IPS DF 4.7 (cell line): Measurements from ENCODE around the gene CCDC167.
"Not testable (repeated sequence)": the region's sequence is repeated elsewhere in the genome, so short reads cannot be mapped to it uniquely, and the experiment has no call there.

Experiments
- DNase-seq: peaks from one replicate; pipeline ENCODE4 v3.0.0-alpha.2; 2013; ENCODE audit warnings: low spot score; ENCODE audit errors: extremely low read depth

The CCDC167 gene

GRCh38 chr6:37511201-37511600 is 11.5 kb upstream of the CCDC167 start:
- no peak for DNase-seq

DNA sequence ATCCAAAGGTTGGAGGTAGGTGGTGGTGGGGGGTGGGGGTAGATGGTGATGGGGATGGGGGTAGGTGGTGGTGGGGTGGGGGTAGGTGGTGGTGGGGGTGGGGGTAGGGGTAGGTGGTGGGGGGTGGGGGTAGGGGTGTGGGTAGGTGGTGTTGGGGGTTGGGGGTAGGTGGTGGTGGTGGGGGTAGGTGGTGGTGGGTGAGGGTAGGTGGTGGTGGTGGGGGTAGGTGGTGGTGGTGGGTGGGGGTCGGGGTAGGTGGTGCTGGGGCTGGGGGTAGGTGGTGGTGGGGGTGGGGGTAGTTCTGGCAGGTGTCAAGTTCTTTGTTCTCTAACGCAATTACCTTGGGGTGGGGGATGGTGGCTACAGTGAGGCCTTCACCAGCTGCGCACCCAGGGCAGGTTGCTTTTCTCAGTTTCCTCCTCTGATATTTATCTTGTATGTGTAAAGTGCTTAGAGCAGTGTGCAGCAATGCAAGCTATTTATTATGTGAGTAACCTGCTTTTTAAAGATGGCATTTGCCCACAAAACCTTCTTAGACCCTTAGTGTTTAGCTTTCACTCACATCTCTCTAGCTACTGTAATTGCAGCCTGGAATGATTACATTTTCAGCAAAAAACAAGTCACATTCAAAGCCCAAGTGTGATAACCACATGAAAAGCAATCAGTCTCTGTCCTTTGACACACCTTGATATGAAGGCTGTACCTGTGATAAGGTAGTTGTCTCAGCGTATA is 8.2 kb upstream of the CCDC167 start:
- no peak for DNase-seq

DNA sequence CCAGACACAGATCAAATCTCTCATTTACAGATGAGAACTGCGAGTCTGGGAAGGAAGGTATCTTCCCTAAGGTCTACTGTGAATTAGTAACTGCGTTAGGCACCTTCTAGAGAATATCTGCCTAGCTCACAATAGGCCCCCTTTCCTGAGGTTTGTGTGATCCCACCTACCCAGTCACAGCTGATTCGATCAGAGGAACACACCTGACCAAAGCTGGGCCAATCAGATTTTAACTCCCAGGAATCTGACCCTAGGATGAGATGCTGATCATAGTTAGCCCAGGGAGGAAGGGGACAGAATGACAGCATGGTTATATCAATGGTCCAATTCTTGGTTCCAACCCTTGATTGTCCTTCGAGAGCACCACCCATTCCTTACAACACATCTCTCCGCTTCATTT is 7.4 kb upstream of the CCDC167 start:
- DNase-seq: no peak

DNA sequence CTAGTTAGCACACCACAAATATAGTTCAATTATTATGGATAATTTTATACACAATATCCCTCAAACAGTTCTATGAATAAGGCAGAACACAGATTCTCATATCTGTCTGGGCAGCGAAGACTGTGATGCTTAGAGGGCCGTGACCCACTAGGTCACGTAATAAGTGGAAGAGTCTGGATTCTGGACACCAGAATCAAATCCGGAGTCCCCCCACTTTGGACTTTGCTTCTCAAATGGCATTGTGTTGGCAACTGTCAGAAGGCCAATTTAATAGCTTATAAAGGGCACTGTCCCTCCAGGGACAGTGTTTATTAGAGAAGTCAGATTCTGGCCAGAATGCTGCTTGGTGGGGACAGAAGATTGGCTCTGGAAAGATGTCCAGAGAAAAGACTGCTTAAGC is 6.8 kb upstream of the CCDC167 start:
- DNase-seq: no peak

GRCh38 chr6:37504024-37504423 is 4.3 kb upstream of the CCDC167 start:
- DNase-seq: no peak

- DNase-seq: no peak
Observed at GRCh38 chr6:37503309-37503965, 3.7 kb upstream of the CCDC167 start.

DNA sequence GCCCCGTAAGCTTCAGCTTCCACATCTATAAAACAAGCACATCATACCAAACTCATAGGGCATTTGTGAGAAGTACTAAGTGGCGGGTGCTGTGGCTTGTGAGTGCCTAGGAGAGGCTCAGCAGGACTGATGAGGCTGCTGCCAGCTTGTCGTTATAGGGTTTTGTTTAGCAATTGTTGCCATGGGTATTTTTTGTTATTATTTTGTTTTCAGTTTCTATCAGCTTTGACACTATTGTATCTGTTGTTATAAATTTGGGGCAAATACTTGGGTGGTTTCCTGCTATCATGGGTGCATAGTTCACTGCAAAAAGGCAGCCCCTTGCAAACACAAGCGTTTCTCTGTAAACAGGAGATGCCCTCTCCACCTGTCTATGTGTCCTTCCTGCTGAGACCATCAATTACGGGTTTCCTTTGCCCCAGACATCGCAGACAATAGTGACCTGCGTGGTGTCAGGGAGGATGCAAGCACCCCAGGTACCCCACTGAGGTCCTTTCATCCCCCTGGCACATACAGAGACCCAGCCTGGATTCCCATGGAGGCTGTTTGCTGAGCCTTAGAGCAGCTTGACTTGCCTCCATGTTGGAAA is 3.1 kb upstream of the CCDC167 start:
- no peak for DNase-seq

DNA sequence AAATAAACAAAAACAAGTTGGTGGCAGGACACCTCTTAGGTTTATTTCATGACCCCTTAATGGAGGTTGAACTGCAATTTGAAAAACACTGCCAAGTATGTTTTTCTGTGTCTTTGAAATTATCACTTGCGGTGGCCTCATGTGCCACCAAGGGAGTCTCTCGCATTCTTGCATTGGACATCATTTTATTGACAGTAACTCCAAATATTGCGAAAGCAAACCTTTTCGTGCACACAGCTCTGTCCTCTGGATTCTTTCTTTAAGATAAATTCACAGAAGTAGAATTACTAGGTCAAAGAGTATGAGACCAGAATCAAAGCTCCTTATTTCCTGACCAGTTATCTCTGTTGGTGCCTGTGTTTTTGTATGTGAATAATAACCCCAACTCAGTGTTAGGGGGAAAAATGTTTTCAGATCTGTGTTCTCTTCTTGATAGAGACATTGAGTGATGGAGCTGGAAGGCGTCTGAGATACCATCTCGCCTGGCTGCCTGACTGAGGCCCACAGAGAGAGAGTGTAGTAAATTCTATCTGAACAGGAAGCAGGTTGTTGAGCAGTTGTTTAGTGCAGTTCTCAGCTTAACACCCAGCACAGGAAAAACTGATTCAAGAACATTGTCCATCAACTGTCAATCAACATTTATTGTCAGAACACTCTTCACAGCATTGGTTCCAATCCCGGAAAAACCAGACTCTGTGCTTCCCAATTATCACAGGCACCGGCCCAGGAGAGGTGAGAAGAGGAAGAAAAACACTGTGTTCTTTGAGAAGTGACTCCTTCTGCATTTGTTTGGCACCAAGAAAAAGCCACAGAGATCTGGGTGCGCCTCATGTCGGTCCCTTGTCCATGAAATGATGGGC is 2.2 kb upstream of the CCDC167 start:
- DNase-seq: no peak

DNA sequence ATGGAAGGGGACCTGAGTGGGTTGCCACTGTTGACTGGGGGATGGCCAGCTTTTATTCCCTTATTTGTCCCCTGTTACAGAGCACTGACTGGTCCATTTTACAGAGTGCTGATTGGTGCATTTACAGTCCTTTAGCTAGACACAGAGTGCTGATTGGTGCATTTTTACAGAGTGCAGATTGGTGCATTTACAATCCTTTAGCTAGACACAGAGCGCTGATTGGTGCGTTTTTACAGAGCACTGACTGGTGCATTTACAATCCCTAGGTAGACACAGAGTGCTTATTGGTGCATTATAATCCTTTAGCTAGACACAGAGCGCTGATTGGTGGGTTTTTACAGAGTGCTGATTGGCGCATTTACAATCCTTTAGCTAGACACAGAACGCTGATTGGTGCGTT is 1.2 kb upstream of the CCDC167 start:
- DNase-seq: not testable (repeated sequence)

DNA sequence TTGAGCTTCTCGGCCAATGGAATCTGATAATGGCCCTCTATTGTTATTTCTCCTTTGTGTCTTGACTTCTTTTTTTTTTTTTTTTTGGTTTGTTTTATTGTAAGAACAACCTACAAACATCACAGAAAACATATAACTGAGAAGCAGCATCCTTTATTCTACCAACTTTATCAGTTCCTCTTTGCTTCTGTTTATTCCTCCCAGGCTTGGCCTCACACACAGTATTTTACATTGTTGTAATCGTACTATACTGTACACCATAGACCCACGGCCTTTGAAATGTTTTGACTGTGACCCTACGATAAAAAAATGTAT is 558 bp upstream of the CCDC167 start:
- no peak for DNase-seq

DNA sequence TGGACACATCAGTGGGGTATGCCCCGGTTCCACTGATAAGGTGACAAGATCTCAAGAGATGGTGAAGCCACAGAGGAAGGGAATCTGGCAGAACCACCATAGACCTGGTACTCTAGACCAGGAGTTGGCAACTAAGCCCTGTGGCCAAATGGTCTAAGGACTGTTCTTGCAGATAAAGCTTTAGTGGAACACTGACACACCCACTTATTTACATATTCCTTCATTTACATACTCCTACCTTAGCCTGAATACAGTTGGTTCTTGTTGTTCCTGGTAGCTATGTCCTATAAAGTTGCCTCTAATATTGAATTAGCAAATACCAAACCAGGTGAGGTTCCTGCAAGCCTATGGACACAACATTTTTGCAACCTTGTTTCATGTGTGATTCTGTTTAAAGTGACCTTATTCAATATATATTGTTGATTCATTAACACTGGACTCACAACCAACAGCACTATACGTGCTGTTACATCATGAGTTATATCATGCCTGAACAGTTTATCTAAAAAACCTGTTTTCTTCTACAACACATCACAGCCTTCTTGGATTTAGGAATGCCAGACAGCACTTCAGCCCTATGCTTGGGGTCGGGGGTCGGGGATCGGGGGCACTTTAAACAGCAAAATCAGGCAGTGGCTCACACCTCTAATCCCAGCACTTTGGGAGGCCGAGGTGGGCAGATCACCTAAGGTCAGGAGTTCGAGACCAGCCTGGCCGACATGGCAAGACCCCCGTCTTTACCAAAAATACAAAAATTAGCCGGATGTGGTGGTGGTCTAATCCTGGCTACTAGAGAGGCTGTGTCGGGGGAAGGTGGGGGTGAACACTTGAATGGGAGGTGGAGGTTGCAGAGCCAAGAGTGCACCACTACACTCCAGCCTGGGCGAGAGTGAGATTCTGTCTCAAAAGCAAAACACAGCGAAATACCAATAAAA is 2.5 kb downstream of the CCDC167 start:
- DNase-seq: no peak

DNA sequence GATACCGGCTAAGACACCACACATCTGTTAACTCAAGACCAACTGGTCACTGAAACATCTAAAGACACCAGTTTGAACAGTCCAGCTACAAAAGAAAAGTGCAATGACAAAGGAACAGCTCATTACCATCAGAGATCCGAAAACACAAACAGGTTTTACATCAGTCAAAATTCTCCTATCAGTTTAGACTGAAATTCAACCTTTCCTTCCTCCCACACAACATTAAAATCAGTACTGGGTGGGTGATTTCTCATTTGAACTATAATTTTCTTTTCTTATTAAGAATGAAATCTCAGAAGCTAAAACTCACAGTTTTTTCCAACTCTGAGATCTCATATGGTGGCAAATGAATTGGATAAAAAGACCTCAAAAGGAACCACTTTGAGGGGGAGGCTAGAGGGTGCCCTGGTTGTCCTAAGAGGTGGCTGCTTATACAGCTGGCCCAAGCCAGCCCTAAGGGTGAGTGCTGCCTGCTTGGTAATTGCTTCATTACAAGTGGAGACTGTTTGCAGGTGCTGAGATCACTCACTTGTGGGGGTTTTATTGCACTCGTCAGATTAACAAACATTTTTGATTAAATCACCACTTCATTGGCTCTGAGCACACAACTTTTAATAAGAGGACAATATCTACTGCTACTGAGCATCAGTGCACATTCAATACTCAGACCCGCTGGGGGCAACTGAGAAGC is 4.3 kb downstream of the CCDC167 start:
- DNase-seq: no peak

DNA sequence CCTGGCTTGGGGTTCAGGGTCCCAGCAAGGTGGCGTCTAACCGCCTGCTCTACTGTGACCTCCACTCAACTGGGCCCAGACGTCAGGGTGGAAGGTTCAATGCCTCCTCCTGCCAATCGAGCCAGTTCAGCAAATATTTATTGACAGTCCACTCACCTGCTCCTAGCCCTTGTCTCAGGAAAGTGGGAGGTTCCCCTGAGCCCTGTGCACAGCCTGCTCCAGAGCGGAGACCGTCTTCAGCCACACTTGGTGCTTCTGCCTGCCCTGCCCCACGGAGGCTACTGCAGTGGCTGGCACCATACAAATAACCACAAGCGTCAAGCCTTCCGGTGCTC is 6.1 kb downstream of the CCDC167 start:
- DNase-seq: no peak

DNA sequence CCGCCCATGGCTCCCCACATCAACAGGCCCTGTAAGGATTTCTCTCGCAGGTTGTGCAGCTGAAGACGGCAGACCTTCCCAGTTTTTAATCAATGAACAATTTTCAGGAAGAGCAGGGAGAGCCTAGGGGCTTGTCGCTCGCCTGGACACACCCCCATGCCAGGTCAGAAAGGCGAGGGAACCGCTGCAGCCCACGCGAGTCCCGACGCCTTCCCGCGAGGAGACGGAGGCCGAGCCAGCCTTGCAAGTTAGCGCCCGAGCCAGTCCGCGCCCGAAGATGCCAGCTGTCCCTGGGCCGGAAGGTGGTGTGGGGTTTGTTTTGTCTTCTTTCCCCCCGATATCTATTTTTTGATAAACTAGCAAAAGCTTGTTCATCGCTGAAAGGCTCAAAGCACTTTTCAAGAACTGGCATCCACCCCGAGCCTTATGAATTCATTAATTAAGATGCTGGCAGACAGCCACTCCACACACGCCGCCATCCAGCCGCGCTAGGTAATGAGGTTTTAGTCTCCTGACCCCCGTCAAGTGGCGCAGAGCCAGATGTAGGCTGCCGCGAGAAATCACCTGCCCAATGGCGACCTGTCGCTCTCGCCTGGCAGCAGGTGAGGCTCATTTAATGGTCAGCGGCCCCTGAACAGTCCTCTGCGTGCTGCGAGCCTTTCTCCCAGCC is 6.6 kb downstream of the CCDC167 start:
- no peak for DNase-seq

DNA sequence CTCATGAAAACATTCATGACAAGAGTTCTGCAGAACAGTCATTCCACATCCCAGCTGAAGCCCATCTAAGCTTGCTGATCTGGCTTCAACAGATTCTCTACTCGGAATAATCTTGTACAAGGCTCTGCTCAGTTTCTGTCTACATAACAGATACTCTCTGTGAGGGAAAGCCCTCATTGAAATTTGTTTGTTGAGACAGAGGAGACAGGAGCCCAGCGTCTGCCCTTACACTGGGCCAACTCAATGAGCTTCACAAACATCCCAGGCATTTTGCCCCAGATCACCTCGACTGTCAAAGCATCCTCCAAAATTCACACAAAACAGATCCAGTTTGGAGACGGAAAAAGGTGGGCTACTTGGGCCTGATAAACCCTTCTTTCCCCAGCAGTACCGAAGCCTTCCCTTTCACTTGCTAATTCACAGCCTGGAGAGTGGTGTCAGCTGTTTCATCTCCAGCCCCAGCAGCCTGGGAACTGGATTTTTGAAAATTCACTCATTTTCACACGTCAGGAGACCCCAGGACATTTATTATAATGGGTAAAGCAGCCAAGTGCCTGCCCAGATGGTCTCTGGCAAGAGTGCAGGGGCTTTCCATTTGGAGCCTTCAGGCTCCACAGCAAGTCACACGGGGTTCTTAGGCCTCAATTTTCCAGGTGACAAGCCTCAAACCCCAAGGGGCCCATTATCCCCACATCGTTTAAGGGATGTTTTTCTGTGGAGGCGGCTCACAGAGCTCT is 7.3 kb downstream of the CCDC167 start:
- no peak for DNase-seq

DNA sequence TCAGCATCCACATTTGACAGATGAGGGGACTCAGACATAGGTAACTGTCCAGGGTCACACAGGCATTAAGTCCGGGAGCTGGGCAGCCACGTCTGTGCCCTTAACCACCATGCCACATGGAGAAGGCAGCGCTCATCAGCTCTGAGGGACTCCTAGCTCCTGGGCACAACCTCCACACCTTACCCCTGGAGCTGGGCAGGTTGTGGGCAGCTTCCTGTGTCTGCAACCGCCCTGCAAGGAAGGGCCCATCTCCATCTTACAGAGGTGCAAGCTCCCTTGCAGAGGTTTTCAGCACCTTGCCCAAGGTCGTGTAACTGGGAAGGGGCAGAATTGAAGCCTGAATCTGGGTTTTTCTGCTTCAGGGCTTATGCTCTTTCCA is 7.9 kb downstream of the CCDC167 start:
- DNase-seq: no peak

GRCh38 chr6:37491171-37491829 is 8.4 kb downstream of the CCDC167 start:
- no peak for DNase-seq

- no peak for DNase-seq
Observed at GRCh38 chr6:37490536-37491170, 9.0 kb downstream of the CCDC167 start.
